GM23338 (cell line): ENCODE measurements around the gene TRHDE. TPM values are rescaled to one million over a fixed set of nuclear protein-coding genes. Genes with fewer than 3 reads are reported as not detected.

ENCODE experiments used
- ATAC-seq: fragments of 200-7000 bp; cut with Tn5 transposase; 3 replicates; pipeline ENCODE4 v1.9.1; 2020
- DNase-seq: peaks from one replicate; pipeline ENCODE4 v3.0.0-alpha.2; 2015; ENCODE audit warnings: low spot score
- H2AFZ ChIP-seq: fragments of 200-600 bp; sonication (generic); 2 replicates; pipeline ENCODE4 v1.8.0; 2016; ENCODE audit warnings: antibody characterized with exemption, mild to moderate bottlenecking, moderate library complexity
- H3F3A ChIP-seq: fragments of 200-600 bp; sonication (generic); replicated peaks from 2 replicates; pipeline ENCODE4 v1.8.0; 2017; ENCODE audit warnings: antibody characterized with exemption, mixed run types, low read depth
- H3K27ac ChIP-seq: fragments of 200-600 bp; sonication (generic); 2 replicates; pipeline ENCODE4 v1.6.1; 2016; ENCODE audit warnings: low read depth
- H3K27me3 ChIP-seq: fragments of 200-600 bp; sonication (generic); 2 replicates; pipeline ENCODE4 v1.8.0; 2016; ENCODE audit warnings: mild to moderate bottlenecking, mixed run types, moderate library complexity; ENCODE audit not compliant: insufficient read depth
- H3K36me3 ChIP-seq: fragments of 200-600 bp; sonication (generic); 2 replicates; pipeline ENCODE4 v1.8.0; 2016; ENCODE audit warnings: mild to moderate bottlenecking; ENCODE audit not compliant: insufficient read depth
- H3K4me1 ChIP-seq: fragments of 200-600 bp; sonication (generic); 2 replicates; pipeline ENCODE4 v1.8.0; 2016; ENCODE audit warnings: mild to moderate bottlenecking, moderate library complexity; ENCODE audit not compliant: insufficient read depth
- H3K4me2 ChIP-seq: fragments of 200-600 bp; sonication (generic); 2 replicates; pipeline ENCODE4 v1.7.1; 2017; ENCODE audit warnings: mixed run types
- H3K4me3 ChIP-seq: fragments of 200-600 bp; sonication (generic); 2 replicates; pipeline ENCODE4 v1.6.1; 2016; ENCODE audit warnings: mixed run types
- H3K79me2 ChIP-seq: fragments of 200-600 bp; sonication (generic); replicated peaks from 2 replicates; pipeline ENCODE4 v1.8.0; 2017; ENCODE audit warnings: mild to moderate bottlenecking; ENCODE audit not compliant: insufficient read depth
- H3K9me2 ChIP-seq: fragments of 200-600 bp; sonication (generic); 2 replicates; pipeline ENCODE4 v1.8.0; 2017; ENCODE audit not compliant: insufficient read depth
- H4K20me1 ChIP-seq: fragments of 200-600 bp; sonication (generic); replicated peaks from 2 replicates; pipeline ENCODE4 v1.8.0; 2017; ENCODE audit warnings: mild to moderate bottlenecking; ENCODE audit not compliant: insufficient read depth
- H3K27ac Mint-ChIP-seq: 2 replicates; pipeline ENCODE4 v1.8.0; 2020; ENCODE audit warnings: inconsistent platforms, mild to moderate bottlenecking, moderate library complexity, mixed read lengths
- H3K27me3 Mint-ChIP-seq: 3 replicates; pipeline ENCODE4 v1.8.0; 2022; ENCODE audit warnings: low read depth, mild to moderate bottlenecking, moderate library complexity, mixed read lengths, inconsistent platforms; ENCODE audit not compliant: insufficient read depth, poor library complexity
- H3K36me3 Mint-ChIP-seq: 3 replicates; pipeline ENCODE4 v1.8.0; 2021; ENCODE audit warnings: low read depth, mild to moderate bottlenecking, inconsistent platforms, moderate library complexity, mixed read lengths
- H3K4me1 Mint-ChIP-seq: 3 replicates; pipeline ENCODE4 v1.8.0; 2020; ENCODE audit warnings: mild to moderate bottlenecking, inconsistent platforms, mixed read lengths
- H3K4me3 Mint-ChIP-seq: 3 replicates; pipeline ENCODE4 v1.8.0; 2021; ENCODE audit warnings: moderate library complexity, mild to moderate bottlenecking, inconsistent platforms, mixed read lengths
- H3K9me3 Mint-ChIP-seq: 3 replicates; pipeline ENCODE4 v1.8.0; 2020; ENCODE audit warnings: moderate library complexity, mild to moderate bottlenecking, inconsistent platforms, mixed read lengths
- CREB1 ChIP-seq: fragments of 250-450 bp; sonication (Bioruptor Pico); IDR thresholded peaks from 2 replicates; pipeline ENCODE4 v1.5.0; 2020; ENCODE audit warnings: low read depth, mild to moderate bottlenecking, moderate library complexity
- CTCF ChIP-seq, 2 experiments: fragments of 200-600 bp in 1 of 2; sonication (generic) in 1 of 2; conservative IDR thresholded peaks; 2 replicates each; pipeline versions ENCODE4 v1.5.1 to v1.6.1; 2016 to 2017; ENCODE audit warnings: antibody characterized with exemption in 2 of 2, low read depth in 2 of 2, mild to moderate bottlenecking in 2 of 2, moderate library complexity in 1 of 2
- ETS1 ChIP-seq: IDR thresholded peaks from 2 replicates; pipeline ENCODE4 v1.6.1; 2016; ENCODE audit warnings: antibody characterized with exemption
- EZH2 ChIP-seq: fragments of 200-600 bp; sonication (generic); IDR thresholded peaks from one replicate; pipeline ENCODE4 v1.8.0; 2017; ENCODE audit warnings: antibody characterized with exemption, mild to moderate bottlenecking, low read depth; ENCODE audit not compliant: unreplicated experiment
- EZH2phosphoT487 ChIP-seq: fragments of 200-600 bp; sonication (generic); IDR thresholded peaks from one replicate; pipeline ENCODE4 v1.8.1; 2018; ENCODE audit warnings: antibody characterized with exemption; ENCODE audit not compliant: unreplicated experiment
- JUNB ChIP-seq: IDR thresholded peaks from one replicate; pipeline ENCODE4 v1.6.1; 2016; ENCODE audit warnings: antibody characterized with exemption; ENCODE audit not compliant: unreplicated experiment
- NANOG ChIP-seq: IDR thresholded peaks from 2 replicates; pipeline ENCODE4 v1.6.1; 2016; ENCODE audit warnings: antibody characterized with exemption, borderline replicate concordance
- POLR2AphosphoS5 ChIP-seq: IDR thresholded peaks from 2 replicates; pipeline ENCODE4 v1.6.1; 2016; ENCODE audit warnings: antibody characterized with exemption, low read depth
- STAT1 ChIP-seq: IDR thresholded peaks from one replicate; pipeline ENCODE4 v1.6.1; 2016; ENCODE audit warnings: antibody characterized with exemption; ENCODE audit not compliant: unreplicated experiment
- ZNF114 ChIP-seq: fragments of 250-450 bp; sonication (Bioruptor Pico); IDR thresholded peaks from 2 replicates; pipeline ENCODE4 v1.5.0; 2020; ENCODE audit warnings: mild to moderate bottlenecking, moderate library complexity
- ZNF331 ChIP-seq: fragments of 250-450 bp; sonication (Bioruptor Pico); IDR thresholded peaks from 2 replicates; pipeline ENCODE4 v1.5.0; 2020; ENCODE audit warnings: low read depth, mild to moderate bottlenecking, moderate library complexity
- polyA plus RNA-seq: library from polyadenylated mRNA; unstranded; fragments of >200 nt; fragmentation: Nextera tagmentation; extraction: Ambion mirVana; gene quantifications from 2 replicates; pipeline ENCODE4 v1.2.1, GENCODE V29; 2016
- total RNA-seq: library from RNA; depleted of rRNA; stranded (reverse); fragments of >200 nt; shearing (Covaris generic); gene quantifications from 2 replicates; pipeline ENCODE4 v1.2.3, GENCODE V29; 2014

TRHDE gene
- total and polyA plus RNA-seq, 2 experiments from 2014 or later, result 1.3 to 7.7 TPM

GRCh38 chr12:72390146-72390545 lies 118.0 kb downstream of the TRHDE start:
- no peak overlapping the region for H3K4me3 Mint-ChIP-seq
- Histone ChIP-seq H3K4me3 (no peak overlapping the region), H3K9me2 (no peaks in the 10 kb centered on the region; the same call in 1 of the 2 replicates), H4K20me1 (no peaks in the 10 kb centered on the region), H3F3A (no peaks in the 10 kb centered on the region), H3K79me2 (no peaks in the 10 kb centered on the region), H3K36me3 (no peaks in the 10 kb centered on the region), H3K4me2 (no peak overlapping the region), H3K4me1 (peaks cover 6% of the 10 kb centered on the region), H3K27me3 (no peaks in the 10 kb centered on the region), H3K27ac (no peak overlapping the region), H2AFZ (no peak overlapping the region)
- TF ChIP-seq POLR2AphosphoS5 (no peak), ZNF331 (no peak), ZNF114 (CRISPR knock-in tag) (no peak)
- ATAC-seq, result no peak
- no peaks in the 10 kb centered on the region for H3K9me3 Mint-ChIP-seq
- DNase-seq, result no peak
- H3K36me3 Mint-ChIP-seq, result peaks cover 3% of the 10 kb centered on the region; the same call in 1 of the 3 replicates
- H3K4me1 Mint-ChIP-seq, result peaks cover 11% of the 10 kb centered on the region
- no peak overlapping the region for H3K27ac Mint-ChIP-seq
- no peaks in the 10 kb centered on the region for H3K27me3 Mint-ChIP-seq

GRCh38 chr12:72406111-72406510 lies 133.9 kb downstream of the TRHDE start:
- Histone ChIP-seq H3K4me2 (no peak overlapping the region), H3F3A (no peaks in the 10 kb centered on the region), H4K20me1 (no peaks in the 10 kb centered on the region), H3K4me3 (no peak overlapping the region), H3K36me3 (no peaks in the 10 kb centered on the region), H2AFZ (no peak overlapping the region), H3K27ac (no peak overlapping the region), H3K9me2 (no peaks in the 10 kb centered on the region), H3K79me2 (no peaks in the 10 kb centered on the region), H3K27me3 (no peaks in the 10 kb centered on the region), H3K4me1 (no peaks in the 10 kb centered on the region)
- Mint-ChIP-seq H3K36me3 (no peaks in the 10 kb centered on the region), H3K9me3 (no peaks in the 10 kb centered on the region), H3K4me3 (no peak overlapping the region), H3K27me3 (peaks cover 2% of the 10 kb centered on the region), H3K27ac (no peak overlapping the region), H3K4me1 (no peaks in the 10 kb centered on the region)
- ATAC-seq (no peak), DNase-seq (no peak)
- TF ChIP-seq STAT1 (no peak), CREB1 (CRISPR knock-in tag) (no peak)

- no peaks in the 10 kb centered on the region for H3K79me2 ChIP-seq
- H3K4me1 ChIP-seq, result no peaks in the 10 kb centered on the region
- H3K27me3 Mint-ChIP-seq, result no peaks in the 10 kb centered on the region
- H3K4me2 ChIP-seq, result no peak overlapping the region
- no peaks in the 10 kb centered on the region for H4K20me1 ChIP-seq
- no peaks in the 10 kb centered on the region; the same call in 2 of the 3 replicates for H3K4me1 Mint-ChIP-seq
- H3K4me3 ChIP-seq, result no peak overlapping the region
- H3K36me3 Mint-ChIP-seq, result no peaks in the 10 kb centered on the region
- no peaks in the 10 kb centered on the region for H3K36me3 ChIP-seq
- ATAC-seq (no peak; the same call in 2 of the 3 replicates), DNase-seq (no peak)
- H3K27ac ChIP-seq, result no peak overlapping the region
- peaks cover 3% of the 10 kb centered on the region; the same call in 2 of the 3 replicates for H3K9me3 Mint-ChIP-seq
- no peak overlapping the region for H3K27ac Mint-ChIP-seq
- no peak overlapping the region for H3K4me3 Mint-ChIP-seq
- no peak overlapping the region for H2AFZ ChIP-seq
- H3K27me3 ChIP-seq, result no peaks in the 10 kb centered on the region
- no peaks in the 10 kb centered on the region for H3K9me2 ChIP-seq
- H3F3A ChIP-seq, result no peaks in the 10 kb centered on the region
- no peak for TF ChIP-seq CREB1 (CRISPR knock-in tag)
- no peak for TF ChIP-seq EZH2phosphoT487
- TF ChIP-seq ZNF114 (CRISPR knock-in tag), result no peak
- no peak for TF ChIP-seq POLR2AphosphoS5
- no peak for TF ChIP-seq NANOG
- no peak for TF ChIP-seq JUNB
- TF ChIP-seq CTCF (conservative IDR thresholded peaks at IDR 0.05; ENCODE audit: low read depth in 2 of 2), result no peak
- no peak for TF ChIP-seq ZNF331
- TF ChIP-seq ETS1, result no peak
- TF ChIP-seq EZH2, result no peak
- no peak for TF ChIP-seq STAT1
Measured at GRCh38 chr12:72432037-72432604, 160.0 kb downstream of the TRHDE start.
